Fibroblast of lung (primary cell): ENCODE data around the gene SLC4A9. TPM values are rescaled to one million over a fixed set of nuclear protein-coding genes. Genes with fewer than 3 reads are reported as not detected.
A peak's percentile ranks its signal among the peaks of the same experiment; 100 is the strongest.

Source experiments
- DNase-seq, 2 donors: peaks; one replicate each; pipeline versions ENCODE4 v3.0.0 to v3.0.0-alpha.2; 2010; ENCODE audit warnings: low read depth in 2 of 2
- H2AFZ ChIP-seq: 2 replicates; pipeline ENCODE4 v1.5.1; 2012; ENCODE audit warnings: low read length, control low read depth, inconsistent platforms
- H3K27ac ChIP-seq: 2 replicates; pipeline ENCODE4 v1.5.1; 2011; ENCODE audit warnings: low read length, control low read depth; ENCODE audit not compliant: insufficient read depth
- H3K27me3 ChIP-seq: 2 replicates; pipeline ENCODE4 v1.5.1; 2011; ENCODE audit warnings: mild to moderate bottlenecking, low read length; ENCODE audit not compliant: control insufficient read depth, insufficient read depth
- H3K36me3 ChIP-seq: 2 replicates; pipeline ENCODE4 v1.5.1; 2011; ENCODE audit warnings: low read length; ENCODE audit not compliant: control insufficient read depth, insufficient read depth
- H3K4me1 ChIP-seq: 2 replicates; pipeline ENCODE4 v1.5.1; 2011; ENCODE audit warnings: low read length; ENCODE audit not compliant: control insufficient read depth, insufficient read depth; ENCODE audit errors: extremely low read depth
- H3K4me2 ChIP-seq: 2 replicates; pipeline ENCODE4 v1.5.1; 2011; ENCODE audit warnings: low read length, control low read depth; ENCODE audit not compliant: insufficient read depth; ENCODE audit errors: extremely low read depth
- H3K4me3 ChIP-seq, 4 experiments: fragments of 200-600 bp in 1 of 4; sonication (generic) in 1 of 4; replicated peaks in 1 of 4; 2 replicates each; pipeline ENCODE4 v1.5.1; 2011 to 2016; ENCODE audit warnings: low read length in 4 of 4, low read depth in 3 of 4, mild to moderate bottlenecking in 3 of 4, control low read depth in 2 of 4, inconsistent platforms in 1 of 4, mixed read lengths in 1 of 4; ENCODE audit not compliant: insufficient read depth in 1 of 4; ENCODE audit errors: control extremely low read depth in 1 of 4
- H3K79me2 ChIP-seq: 2 replicates; pipeline ENCODE4 v1.5.1; 2012; ENCODE audit warnings: mild to moderate bottlenecking, low read length, inconsistent platforms; ENCODE audit not compliant: control insufficient read depth, insufficient read depth
- H3K9ac ChIP-seq: 2 replicates; pipeline ENCODE4 v1.5.1; 2011; ENCODE audit warnings: mild to moderate bottlenecking, low read length, control low read depth; ENCODE audit not compliant: insufficient read depth
- H3K9me3 ChIP-seq: 2 replicates; pipeline ENCODE4 v1.5.1; 2012; ENCODE audit warnings: low read depth, low read length; ENCODE audit not compliant: control insufficient read depth, insufficient read depth
- H4K20me1 ChIP-seq: 2 replicates; pipeline ENCODE4 v1.5.1; 2011; ENCODE audit warnings: low read length; ENCODE audit not compliant: control insufficient read depth, insufficient read depth; ENCODE audit errors: extremely low read depth
- EZH2 ChIP-seq: IDR thresholded peaks from 2 replicates; pipeline ENCODE4 v1.5.1; 2012; ENCODE audit warnings: low read length, control low read depth, mild to moderate bottlenecking; ENCODE audit errors: missing control alignments
- polyA plus RNA-seq, 2 donors: library from polyadenylated mRNA; depleted of rRNA in 1 of 2; stranded (reverse) in 1 of 2; unstranded in 1 of 2; fragments of >200 nt; gene quantifications; 2 replicates each; pipeline ENCODE4 v1.2.1, GENCODE V29; 2011 to 2012; ENCODE audit warnings: missing spikeins in 1 of 2
- total RNA-seq: library from RNA; depleted of rRNA; stranded (reverse); fragments of >200 nt; gene quantifications from 2 replicates; pipeline ENCODE4 v1.2.1, GENCODE V29; 2014
- TF ChIP-seq, protein P1 (sequence below), 2 donors: IDR thresholded peaks in 1 of 2; conservative IDR thresholded peaks in 1 of 2; 1 replicate in 1 of 2; 2 replicates in 1 of 2; pipeline ENCODE4 v1.5.1; 2011 to 2012; ENCODE audit warnings: low read length in 2 of 2, control low read depth in 1 of 2, inconsistent platforms in 1 of 2, low read depth in 1 of 2, mild to moderate bottlenecking in 1 of 2

SLC4A9 gene
- total and polyA plus RNA-seq, 2 donors (not counting 1 experiment from before 2014, with no cell fraction given), result not detected

DNA sequence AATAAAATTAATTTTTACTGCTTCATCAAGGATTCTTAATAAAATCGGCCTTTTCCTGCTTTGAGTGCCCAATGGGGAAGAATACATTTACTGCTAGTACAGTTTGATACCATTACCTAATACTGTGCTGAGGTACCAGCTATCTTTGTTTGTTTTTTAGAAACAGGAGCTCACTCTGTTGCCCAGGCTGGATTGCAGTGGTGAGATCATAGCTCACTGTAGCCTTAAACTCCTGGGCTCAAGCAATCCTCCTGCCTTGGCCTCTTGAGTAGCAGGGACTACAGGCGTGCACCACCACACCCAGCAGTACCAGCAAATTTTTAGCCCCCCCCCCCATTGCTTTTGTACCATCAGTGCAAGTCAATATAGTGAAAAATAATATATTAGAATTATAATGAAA is 28.1 kb downstream of the SLC4A9 start:
- no peaks in the 10 kb centered on the region for H3K4me1 ChIP-seq
- H3K27ac ChIP-seq, result no peak overlapping the region
- no peaks in the 10 kb centered on the region for H4K20me1 ChIP-seq
- H2AFZ ChIP-seq, result no peak overlapping the region
- H3K4me3 ChIP-seq, result no peak overlapping the region
- no peak for DNase-seq
- no peaks in the 10 kb centered on the region for H3K79me2 ChIP-seq
- no peaks in the 10 kb centered on the region for H3K36me3 ChIP-seq
- H3K9me3 ChIP-seq, result no peaks in the 10 kb centered on the region
- H3K27me3 ChIP-seq, result no peaks in the 10 kb centered on the region
- no peak overlapping the region for H3K9ac ChIP-seq
- TF ChIP-seq, protein P1, sequence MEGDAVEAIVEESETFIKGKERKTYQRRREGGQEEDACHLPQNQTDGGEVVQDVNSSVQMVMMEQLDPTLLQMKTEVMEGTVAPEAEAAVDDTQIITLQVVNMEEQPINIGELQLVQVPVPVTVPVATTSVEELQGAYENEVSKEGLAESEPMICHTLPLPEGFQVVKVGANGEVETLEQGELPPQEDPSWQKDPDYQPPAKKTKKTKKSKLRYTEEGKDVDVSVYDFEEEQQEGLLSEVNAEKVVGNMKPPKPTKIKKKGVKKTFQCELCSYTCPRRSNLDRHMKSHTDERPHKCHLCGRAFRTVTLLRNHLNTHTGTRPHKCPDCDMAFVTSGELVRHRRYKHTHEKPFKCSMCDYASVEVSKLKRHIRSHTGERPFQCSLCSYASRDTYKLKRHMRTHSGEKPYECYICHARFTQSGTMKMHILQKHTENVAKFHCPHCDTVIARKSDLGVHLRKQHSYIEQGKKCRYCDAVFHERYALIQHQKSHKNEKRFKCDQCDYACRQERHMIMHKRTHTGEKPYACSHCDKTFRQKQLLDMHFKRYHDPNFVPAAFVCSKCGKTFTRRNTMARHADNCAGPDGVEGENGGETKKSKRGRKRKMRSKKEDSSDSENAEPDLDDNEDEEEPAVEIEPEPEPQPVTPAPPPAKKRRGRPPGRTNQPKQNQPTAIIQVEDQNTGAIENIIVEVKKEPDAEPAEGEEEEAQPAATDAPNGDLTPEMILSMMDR (conservative IDR thresholded peaks at IDR 0.05 in 1 of 2, IDR thresholded peaks at IDR 0.05 in 1 of 2; ENCODE audit: low read depth in 1 of 2, low read length in 2 of 2), result no peak
- TF ChIP-seq EZH2, result no peak
- no peak overlapping the region for H3K4me2 ChIP-seq

DNA sequence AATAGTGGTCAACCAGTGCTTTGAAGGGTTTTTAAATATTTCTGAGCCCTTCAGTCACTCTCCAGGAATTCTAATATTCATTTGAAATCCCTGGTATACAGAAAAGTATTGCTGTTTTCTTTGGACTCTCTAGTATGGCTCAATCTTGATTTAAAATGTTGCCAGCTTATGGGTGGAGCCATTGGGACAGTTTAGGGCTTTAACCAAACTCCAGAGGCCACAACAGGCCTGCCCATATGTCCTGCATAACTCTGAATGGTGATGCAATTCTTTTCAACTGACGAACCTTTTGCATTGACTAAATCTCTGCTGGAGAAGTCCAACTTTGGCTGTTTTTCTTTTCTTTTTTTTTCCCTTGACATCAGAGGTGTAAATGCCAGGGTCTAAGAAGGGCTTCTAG is 31.3 kb downstream of the SLC4A9 start:
- Histone ChIP-seq H3K27me3 (no peaks in the 10 kb centered on the region), H4K20me1 (no peaks in the 10 kb centered on the region), H2AFZ (no peak overlapping the region), H3K79me2 (no peaks in the 10 kb centered on the region), H3K4me2 (no peak overlapping the region), H3K9me3 (no peaks in the 10 kb centered on the region), H3K36me3 (no peaks in the 10 kb centered on the region), H3K4me3 (no peak overlapping the region), H3K9ac (no peak overlapping the region), H3K27ac (no peak overlapping the region), H3K4me1 (no peaks in the 10 kb centered on the region)
- DNase-seq, result peak in 1 of 2 donors; percentile 70
- TF ChIP-seq, protein P1 (conservative IDR thresholded peaks at IDR 0.05 in 1 of 2, IDR thresholded peaks at IDR 0.05 in 1 of 2; ENCODE audit: low read depth in 1 of 2, low read length in 2 of 2), result no peak
- no peak for TF ChIP-seq EZH2

DNA sequence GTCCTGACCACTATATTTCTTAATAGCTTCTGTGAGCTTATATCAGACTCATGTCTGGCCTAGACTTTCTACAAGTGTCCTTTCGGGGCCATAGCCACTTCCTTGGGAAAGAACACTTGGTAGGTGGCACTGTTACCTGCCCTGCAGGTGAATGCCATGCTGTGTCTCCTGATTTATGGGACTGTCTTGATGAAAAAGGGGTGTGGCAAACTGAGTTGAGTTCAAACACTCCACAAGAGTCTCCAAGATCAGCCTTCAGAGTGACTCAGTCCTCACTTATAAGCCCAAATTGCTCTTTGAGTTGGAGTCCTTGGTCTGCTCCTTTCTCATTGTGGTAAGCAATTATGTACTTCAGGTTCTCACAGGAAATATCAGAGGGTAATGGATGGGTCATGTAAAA is 31.7 kb downstream of the SLC4A9 start:
- no peak for DNase-seq
- H2AFZ ChIP-seq, result no peak overlapping the region
- H3K4me1 ChIP-seq, result no peaks in the 10 kb centered on the region
- H3K9ac ChIP-seq, result no peak overlapping the region
- no peak overlapping the region for H3K27ac ChIP-seq
- no peaks in the 10 kb centered on the region for H4K20me1 ChIP-seq
- H3K27me3 ChIP-seq, result no peaks in the 10 kb centered on the region
- H3K36me3 ChIP-seq, result no peaks in the 10 kb centered on the region
- TF ChIP-seq, protein P1 (conservative IDR thresholded peaks at IDR 0.05 in 1 of 2, IDR thresholded peaks at IDR 0.05 in 1 of 2; ENCODE audit: low read depth in 1 of 2, low read length in 2 of 2), result no peak
- no peak for TF ChIP-seq EZH2
- H3K4me3 ChIP-seq, result no peak overlapping the region
- H3K79me2 ChIP-seq, result no peaks in the 10 kb centered on the region
- no peak overlapping the region for H3K4me2 ChIP-seq
- H3K9me3 ChIP-seq, result no peaks in the 10 kb centered on the region
